K562 (cell line): Measurements from ENCODE around the gene DNM1. TPM values are rescaled to one million over a fixed set of nuclear protein-coding genes. Genes with fewer than 3 reads are reported as not detected.

ENCODE experiments used
- ATF4 ChIP-seq: fragments of 450-650 bp; formaldehyde crosslinking; IDR thresholded peaks from 2 replicates; pipeline ENCODE4 v1.4.0; 2022; ENCODE audit warnings: mild to moderate bottlenecking, moderate library complexity
- BDP1 ChIP-seq: IDR thresholded peaks from 3 replicates; pipeline ENCODE4 v1.6.1; 2011; ENCODE audit not compliant: insufficient read length, insufficient read depth
- CREBBP ChIP-seq: IDR thresholded peaks from one replicate; pipeline ENCODE4 v1.6.1; 2012; ENCODE audit warnings: low read depth, mild to moderate bottlenecking, control low read depth, inconsistent platforms, low read length
- ESRRB ChIP-seq: fragments of 250-450 bp; sonication (Bioruptor Pico); IDR thresholded peaks from 2 replicates; pipeline ENCODE4 v1.5.0; 2020; ENCODE audit warnings: mild to moderate bottlenecking, moderate library complexity, borderline replicate concordance
- GABPB1 ChIP-seq: sonication (generic); formaldehyde crosslinking; IDR thresholded peaks from 2 replicates; pipeline ENCODE4 v1.8.0; 2022; ENCODE audit warnings: mild to moderate bottlenecking, missing genetic modification reagents
- GTF2E2 ChIP-seq: fragments of 200-800 bp; sonication (Bioruptor generic); IDR thresholded peaks from 2 replicates; pipeline ENCODE4 v1.6.1; 2016; ENCODE audit warnings: missing genetic modification characterization, missing compliant biosample characterization
- HDGF ChIP-seq: fragments of 450-650 bp; IDR thresholded peaks from 2 replicates; pipeline ENCODE4 v1.6.1; 2016
- HMGN3 ChIP-seq: IDR thresholded peaks from 2 replicates; pipeline ENCODE4 v1.6.1; 2011; ENCODE audit warnings: borderline replicate concordance, low read depth, mild to moderate bottlenecking, mixed read lengths, low read length; ENCODE audit not compliant: insufficient read length; ENCODE audit errors: extremely low read depth
- JUN ChIP-seq, 2 experiments: sonication (generic) in 1 of 2; formaldehyde crosslinking in 1 of 2; IDR thresholded peaks; 2 replicates each; pipeline versions ENCODE4 v1.6.1 to v1.8.0; 2012 to 2022; ENCODE audit warnings: borderline replicate concordance in 2 of 2, mild to moderate bottlenecking in 2 of 2, improper control_type of control experiment in 1 of 2, low read depth in 1 of 2, low read length in 1 of 2, missing genetic modification reagents in 1 of 2
- MXI1 ChIP-seq: IDR thresholded peaks from 2 replicates; pipeline ENCODE4 v1.6.1; 2011; ENCODE audit warnings: low read depth, mild to moderate bottlenecking, improper control_type of control experiment, low read length
- NCOR1 ChIP-seq: fragments of 450-650 bp; IDR thresholded peaks from 2 replicates; pipeline ENCODE4 v1.6.1; 2016; ENCODE audit warnings: mild to moderate bottlenecking, moderate library complexity
- NR2C1 ChIP-seq, 2 experiments: fragments of 450-650 bp; IDR thresholded peaks; 2 replicates each; pipeline ENCODE4 v1.6.1; 2017; ENCODE audit warnings: mild to moderate bottlenecking in 2 of 2, antibody characterized with exemption in 1 of 2, inconsistent platforms in 1 of 2, missing compliant biosample characterization in 1 of 2, missing genetic modification characterization in 1 of 2
- POLR3G ChIP-seq: IDR thresholded peaks from 2 replicates; pipeline ENCODE4 v1.6.1; 2011; ENCODE audit not compliant: insufficient read length, insufficient replicate concordance; ENCODE audit errors: extremely low read depth
- PURB ChIP-seq: sonication (generic); formaldehyde crosslinking; IDR thresholded peaks from 2 replicates; pipeline ENCODE4 v1.9.0; 2021; ENCODE audit warnings: low read depth, mild to moderate bottlenecking, missing genetic modification reagents
- RNF219 ChIP-seq: fragments of 250-450 bp; sonication (Bioruptor Pico); IDR thresholded peaks from 2 replicates; pipeline ENCODE4 v1.5.0; 2022; ENCODE audit warnings: mild to moderate bottlenecking
- SNIP1 ChIP-seq: fragments of 450-650 bp; IDR thresholded peaks from 2 replicates; pipeline ENCODE4 v1.7.1; 2017; ENCODE audit warnings: low read depth, mild to moderate bottlenecking
- SRF ChIP-seq, 2 experiments: fragments of 250-450, 450-650 bp in 1 of 2; sonication (Bioruptor Pico) in 1 of 2; sonication (generic) in 1 of 2; formaldehyde crosslinking; IDR thresholded peaks; 2 replicates each; pipeline versions ENCODE4 v1.5.0 to v1.5.1; 2020 to 2022; ENCODE audit warnings: mild to moderate bottlenecking in 1 of 2, missing genetic modification reagents in 1 of 2
- TFE3 ChIP-seq: fragments of 450-650 bp; formaldehyde crosslinking; IDR thresholded peaks from 2 replicates; pipeline ENCODE4 v1.4.0; 2020; ENCODE audit warnings: mild to moderate bottlenecking, mixed read lengths
- ZNF174 ChIP-seq: fragments of 250-450 bp; sonication (Bioruptor Pico); IDR thresholded peaks from 2 replicates; pipeline ENCODE4 v1.4.0; 2020; ENCODE audit warnings: mild to moderate bottlenecking
- ZNF274 ChIP-seq: IDR thresholded peaks from 2 replicates; pipeline ENCODE4 v1.6.1; 2011; ENCODE audit warnings: low read depth, mild to moderate bottlenecking, low read length, moderate library complexity, borderline replicate concordance
- polyA plus RNA-seq, 8 experiments: library from polyadenylated mRNA; depleted of rRNA in 4 of 8; stranded (reverse) in 5 of 8; unstranded in 3 of 8; fragments of >200 nt; fragmentation: Nextera tagmentation in 2 of 8; fragmentation: Illumina TruSeq in 1 of 8; extraction: Ambion mirVana in 2 of 8; extraction: Trizol in 1 of 8; gene quantifications; 2 replicates each; pipeline versions ENCODE4 v1.2.1 to v1.2.3, GENCODE V29; 2011 to 2014; ENCODE audit warnings: inconsistent platforms in 1 of 8, missing spikeins in 1 of 8
- total RNA-seq, 7 experiments: library from RNA; depleted of rRNA in 6 of 7; stranded (reverse); fragments of >200 nt in 6 of 7; fragmentation: Illumina TruSeq in 2 of 7; extraction: Trizol in 2 of 7; gene quantifications; 2 replicates each; pipeline versions ENCODE4 v1.2.1 to v1.2.3, GENCODE V29; 2011 to 2021; ENCODE audit warnings: low replicate concordance in 1 of 7

DNM1 gene
- total and polyA plus RNA-seq, 9 of the 15 experiments (the other 6 are each of a cell fraction or from before 2014, with no cell fraction given) = 0.39 to 23.1 (median 9.1) TPM

- TF ChIP-seq RNF219 (CRISPR knock-in tag) (no peak), TFE3 (CRISPR knock-in tag) (no peak), GABPB1 (CRISPR knock-in tag) (no peak), POLR3G (no peak), PURB (no peak), ATF4 (CRISPR knock-in tag) (peak; percentile 56; the same call in 1 of the 2 replicates), CREBBP (no peak), BDP1 (no peak), ZNF174 (no peak), HMGN3 (no peak), MXI1 (peak; percentile 47; the same call in 1 of the 2 replicates), ZNF274 (no peak), NCOR1 (no peak), SNIP1 (no peak), GTF2E2 (tag) (no peak), SRF (CRISPR knock-in tag; IDR thresholded peaks at IDR 0.05) (peak in 1 of 2 experiments; percentile 17; a peak in 1 of 4 replicates), ESRRB (CRISPR knock-in tag) (no peak), JUN (IDR thresholded peaks at IDR 0.05; ENCODE audit: borderline replicate concordance, low read depth, low read length) (peak; percentile 24), JUN (CRISPR knock-in tag; IDR thresholded peaks at IDR 0.05; ENCODE audit: borderline replicate concordance) (no peak), HDGF (no peak), NR2C1 (IDR thresholded peaks at IDR 0.05) (no peak), NR2C1 (tag; IDR thresholded peaks at IDR 0.05) (no peak)
Observed at GRCh38 chr9:128159784-128160602, 43.2 kb upstream of the DNM1 start, which contains the start of gene BBLN (continued).
